HG03565 (cell line): ENCODE data around the gene RAD17.
"Not testable (repeated sequence)": the region's sequence is repeated elsewhere in the genome, so short reads cannot be mapped to it uniquely, and the experiment has no call there.

Experiments
- ATAC-seq: cut with Tn5 transposase; IDR thresholded peaks from one replicate; pipeline ENCODE4 v1.9.1; 2021; ENCODE audit warnings: mild to moderate bottlenecking, moderate library complexity; ENCODE audit not compliant: unreplicated experiment

Gene RAD17

GRCh38 chr5:69454460-69455249, 85.0 kb downstream of the RAD17 start:
- no peak for ATAC-seq

- ATAC-seq = not testable (repeated sequence)
Observed at GRCh38 chr5:69455428-69455988, 85.9 kb downstream of the RAD17 start.

- ATAC-seq = no peak
Observed at GRCh38 chr5:69462170-69462569, 92.6 kb downstream of the RAD17 start.
